Transverse colon (tissue), 4 donors: ENCODE data around the gene JDP2. TPM values are rescaled to one million over a fixed set of nuclear protein-coding genes. Genes with fewer than 3 reads are reported as not detected.

Experiments used
- DNase-seq: peaks from one replicate; pipeline ENCODE4 v3.0.0-alpha.2; 2019
- H3K27ac ChIP-seq, 4 donors: fragments of 200-600 bp; sonication (generic); 2 replicates each; pipeline ENCODE4 v1.5.1; 2016 to 2018; ENCODE audit warnings: inconsistent platforms in 4 of 4
- H3K27me3 ChIP-seq: fragments of 200-600 bp; sonication (generic); 2 replicates; pipeline ENCODE4 v1.5.1; 2017; ENCODE audit warnings: inconsistent platforms
- H3K36me3 ChIP-seq, 4 donors: fragments of 200-600 bp; sonication (generic); 2 replicates each; pipeline ENCODE4 v1.5.1; 2017 to 2019; ENCODE audit warnings: inconsistent platforms in 4 of 4
- H3K4me1 ChIP-seq, 4 donors: fragments of 200-600 bp; sonication (generic); 2 replicates each; pipeline ENCODE4 v1.5.1; 2017 to 2020; ENCODE audit warnings: inconsistent platforms in 4 of 4
- H3K4me3 ChIP-seq, 4 donors: fragments of 200-600 bp; sonication (generic); 1 replicate in 1 of 4; 2 replicates in 3 of 4; pipeline versions ENCODE4 v1.5.1 to v1.6.1; 2017 to 2019; ENCODE audit warnings: inconsistent platforms in 4 of 4
- H3K9me3 ChIP-seq, 2 donors: fragments of 200-600 bp; sonication (generic); 2 replicates each; pipeline ENCODE4 v1.5.1; 2017 to 2019; ENCODE audit warnings: inconsistent platforms in 2 of 2
- CTCF ChIP-seq, 5 experiments: fragments of 200-600 bp in 3 of 5; fragments of 450-650 bp in 2 of 5; sonication (generic) in 3 of 5; IDR thresholded peaks; 1 replicate in 2 of 5; 2 replicates in 3 of 5; pipeline ENCODE4 v1.5.1; 2016 to 2017; ENCODE audit warnings: antibody characterized with exemption in 5 of 5, inconsistent platforms in 3 of 5, mild to moderate bottlenecking in 2 of 5, moderate library complexity in 1 of 5
- EP300 ChIP-seq: sonication (generic); formaldehyde crosslinking; IDR thresholded peaks from one replicate; pipeline ENCODE4 v1.6.1; 2017; ENCODE audit warnings: antibody characterized with exemption, low read depth
- POLR2A ChIP-seq: fragments of 450-650 bp; IDR thresholded peaks from one replicate; pipeline ENCODE4 v1.6.1; 2016; ENCODE audit warnings: antibody characterized with exemption, mild to moderate bottlenecking, moderate library complexity
- POLR2AphosphoS5 ChIP-seq, 3 donors: sonication (generic); formaldehyde crosslinking; IDR thresholded peaks; one replicate each; pipeline ENCODE4 v1.6.1; 2016; ENCODE audit warnings: antibody characterized with exemption in 3 of 3
- WGBS, 2 donors: methylation state at CpG; one replicate each; pipeline ENCODE4 v1.1.5; 2018; ENCODE audit warnings: low coverage in 1 of 2; 5-methylcytosine and 5-hydroxymethylcytosine counted together
- in situ Hi-C, 4 donors: fragments of 200-750 bp; cut with MboI; loops; one replicate each; pipeline versions ENCODE4 v1.15.0 to v1.15.1; 2017; ENCODE audit warnings: low sequenced_read_pairs in 3 of 4, low pct_ligation_motif_present in 1 of 4, low pct_unique_long_range_greater_than_20kb in 1 of 4
- intact Hi-C: fragments of 100-400 bp; cut with DNase I; formaldehyde crosslinking; loops from one replicate; pipeline ENCODE4 v1.15.1; 2023; ENCODE audit warnings: low total_unique reads
- total RNA-seq, 4 donors: library from RNA; depleted of rRNA; stranded (reverse); fragments of >200 nt; gene quantifications; one replicate each; pipeline ENCODE4 v1.1.0, GENCODE V29; 2016

The JDP2 gene
- total RNA-seq, 4 donors from 2014 or later: 49.2 to 108 (median 57.8) TPM

- H3K9me3 ChIP-seq: no peaks in the 10 kb centered on the region
- DNase-seq: no peak
Observed at GRCh38 chr14:75452324-75452723, 24.5 kb downstream of the JDP2 start.

DNA sequence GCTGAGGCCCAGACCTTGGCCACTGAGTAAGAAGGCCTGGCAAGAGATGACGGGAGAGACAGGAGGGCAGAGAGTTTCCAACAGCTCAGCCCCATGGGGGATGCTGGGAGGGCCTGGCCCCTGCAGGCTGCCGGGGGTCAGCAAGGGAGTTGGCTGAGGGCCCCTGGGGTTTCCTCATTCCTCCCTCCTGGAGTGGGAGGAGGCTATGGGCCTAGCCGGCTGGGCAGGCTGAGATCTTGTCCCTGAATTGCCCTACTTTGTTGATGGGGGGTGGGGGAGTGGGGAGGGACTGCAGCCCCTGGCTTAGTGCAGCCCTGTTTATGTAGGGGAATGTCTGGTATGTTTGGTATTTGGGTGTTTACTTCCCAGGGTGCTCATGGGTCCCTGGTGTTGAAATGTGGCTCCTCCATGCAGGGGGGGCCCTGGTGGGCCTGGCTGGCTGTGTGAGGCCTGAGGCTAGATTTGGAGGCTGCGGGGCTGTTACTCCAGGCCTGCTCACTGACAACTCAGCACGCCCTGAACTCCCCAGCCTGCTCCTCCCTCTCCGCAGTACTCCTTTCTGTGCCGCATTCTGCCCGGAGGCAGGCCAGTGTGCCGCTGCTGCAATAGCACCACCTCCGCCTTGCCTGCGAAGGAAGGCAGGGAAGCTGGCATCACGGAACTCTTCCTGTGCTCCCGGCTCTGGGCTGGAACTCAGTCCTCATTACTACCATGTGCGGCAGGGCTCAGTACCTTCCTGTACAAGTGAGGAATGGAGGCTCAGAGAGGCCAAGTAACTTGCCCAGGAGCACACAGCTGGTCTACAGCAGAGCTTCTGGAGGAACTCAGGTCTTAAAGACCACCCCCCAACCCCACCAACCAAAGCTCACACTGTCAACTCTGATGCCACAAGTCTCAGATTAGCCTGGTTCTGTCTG lies 25.3 kb downstream of the JDP2 start:
- in situ Hi-C loops (no loop called here), intact Hi-C loops (no loop called here)
- Histone ChIP-seq H3K9me3 (no peaks in the 10 kb centered on the region), H3K36me3 (no peaks in the 10 kb centered on the region), H3K27ac (peak overlapping the region; percentile 82 to 90 (median 86)), H3K4me3 (no peak overlapping the region), H3K4me1 (peaks cover 59 to 96% (median 75%) of the 10 kb centered on the region in 4 donors), H3K27me3 (no peaks in the 10 kb centered on the region)
- TF ChIP-seq POLR2AphosphoS5 (IDR thresholded peaks at IDR 0.05) (peak in 2 of 3 donors; percentile 6 to 55), EP300 (no peak)
- WGBS, 2 donors: 67% methylated on average over 14 of the region's 14 CpGs; no CpG with 5 or more reads in 1 of the 2 donors
- peak; percentile 50 for DNase-seq

More at GRCh38 chr14:75452324-75452723, 24.5 kb downstream of the JDP2 start:
- H3K4me3 ChIP-seq: no peak overlapping the region
- peak overlapping the region; percentile 82 to 90 (median 86) for H3K27ac ChIP-seq
- peaks cover 59 to 89% (median 75%) of the 10 kb centered on the region in 4 donors for H3K4me1 ChIP-seq
- 69 to 83% methylated on average over 2 to 4 of the region's 4 CpGs for WGBS, 2 donors
- in situ Hi-C loops: no loop called here
- H3K36me3 ChIP-seq: no peaks in the 10 kb centered on the region
- no peaks in the 10 kb centered on the region for H3K27me3 ChIP-seq
- intact Hi-C loops: no loop called here
- no peak for TF ChIP-seq POLR2A

DNA sequence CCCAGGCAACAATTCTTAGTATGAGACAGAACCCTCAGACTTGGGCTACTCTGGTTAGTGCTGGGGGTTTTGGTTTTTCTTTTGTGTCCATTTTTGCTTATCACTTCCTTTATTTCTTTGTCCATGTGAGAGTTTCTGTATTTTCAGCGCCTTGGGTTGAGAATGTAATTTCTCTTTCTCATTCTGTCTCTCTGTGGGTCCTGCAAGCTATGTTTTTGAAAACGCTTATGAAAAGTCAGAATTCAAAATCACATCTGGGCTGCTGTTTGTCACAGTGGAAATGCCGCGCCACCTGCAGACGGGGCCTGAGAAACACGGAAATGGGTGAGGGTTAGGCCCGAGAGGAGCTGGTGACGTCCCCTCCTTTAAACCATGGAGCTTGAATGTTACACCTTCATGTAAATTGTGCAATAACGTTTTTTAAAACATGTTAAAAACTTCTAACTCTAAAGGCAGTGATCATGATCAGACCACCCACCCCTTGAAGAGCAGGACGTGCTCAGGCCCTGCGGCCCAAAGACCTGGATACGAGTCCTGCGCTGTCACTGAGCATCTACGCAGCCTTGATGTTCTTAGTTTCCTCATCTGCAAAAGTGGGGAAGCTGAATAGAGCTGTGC lies 26.1 kb downstream of the JDP2 start:
- in situ Hi-C loops: no loop called here
- no peaks in the 10 kb centered on the region for H3K27me3 ChIP-seq

DNA sequence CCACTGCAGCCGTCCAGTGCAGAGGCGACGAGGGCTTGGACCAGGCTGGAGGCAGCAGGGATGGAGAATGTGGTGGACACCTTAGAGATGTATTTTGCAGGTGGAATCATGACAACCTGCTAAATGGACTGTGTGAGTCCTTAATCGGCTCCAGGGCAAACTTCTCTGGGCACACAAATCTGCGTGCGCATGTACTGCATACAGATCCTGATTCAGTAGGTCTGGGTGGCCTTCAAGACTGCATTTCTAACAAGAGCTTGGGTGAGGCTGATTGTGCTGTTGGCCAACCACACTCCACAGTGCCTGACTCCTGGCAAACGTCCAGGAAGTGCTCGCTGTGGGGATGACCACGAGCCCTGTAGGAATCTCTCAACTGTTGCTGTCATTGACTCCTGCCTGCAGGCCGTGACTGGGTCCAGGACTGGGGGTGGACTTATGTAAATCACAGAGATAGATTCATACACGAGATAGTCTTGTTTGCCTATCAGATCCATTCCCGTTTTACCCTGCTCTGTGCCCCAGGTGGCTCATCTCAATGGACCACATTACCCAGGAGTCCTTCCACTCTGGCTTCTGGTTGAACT lies 27.2 kb downstream of the JDP2 start:
- Histone ChIP-seq H3K4me3 (no peak overlapping the region), H3K27ac (peak overlapping the region; percentile 18 to 90 (median 54)), H3K4me1 (peaks cover 56 to 96% (median 73%) of the 10 kb centered on the region in 4 donors), H3K9me3 (no peaks in the 10 kb centered on the region), H3K27me3 (no peaks in the 10 kb centered on the region), H3K36me3 (no peaks in the 10 kb centered on the region)
- WGBS, 2 donors: 71% methylated on average over 12 of the region's 12 CpGs; no CpG with 5 or more reads in 1 of the 2 donors
- in situ Hi-C loops: no loop called here
- peak; percentile 53 for DNase-seq
- no peak for TF ChIP-seq POLR2A
- TF ChIP-seq EP300: no peak
- no peak for TF ChIP-seq POLR2AphosphoS5 (IDR thresholded peaks at IDR 0.05)
- no peak for TF ChIP-seq CTCF (IDR thresholded peaks at IDR 0.05)
- intact Hi-C loops: no loop called here

More for the DNA sequence above, 26.1 kb downstream of the JDP2 start:
- peaks cover 58 to 96% (median 77%) of the 10 kb centered on the region in 4 donors for H3K4me1 ChIP-seq
- peak overlapping the region; percentile 82 to 90 (median 86) for H3K27ac ChIP-seq
- H3K36me3 ChIP-seq: no peaks in the 10 kb centered on the region
- DNase-seq: no peak
- WGBS, 2 donors: 78 to 84% methylated on average over 7 to 14 of the region's 14 CpGs
- H3K4me3 ChIP-seq: no peak overlapping the region
- H3K9me3 ChIP-seq: no peaks in the 10 kb centered on the region
- intact Hi-C loops: no loop called here
- TF ChIP-seq EP300: no peak
- no peak for TF ChIP-seq POLR2AphosphoS5 (IDR thresholded peaks at IDR 0.05)
- TF ChIP-seq CTCF (IDR thresholded peaks at IDR 0.05): no peak
- no peak for TF ChIP-seq POLR2A
